ENCODE results near the gene AGL.
"Not testable (repeated sequence)": the region's sequence is repeated elsewhere in the genome, so short reads cannot be mapped to it uniquely, and the experiment has no call there.

The AGL gene

DNA sequence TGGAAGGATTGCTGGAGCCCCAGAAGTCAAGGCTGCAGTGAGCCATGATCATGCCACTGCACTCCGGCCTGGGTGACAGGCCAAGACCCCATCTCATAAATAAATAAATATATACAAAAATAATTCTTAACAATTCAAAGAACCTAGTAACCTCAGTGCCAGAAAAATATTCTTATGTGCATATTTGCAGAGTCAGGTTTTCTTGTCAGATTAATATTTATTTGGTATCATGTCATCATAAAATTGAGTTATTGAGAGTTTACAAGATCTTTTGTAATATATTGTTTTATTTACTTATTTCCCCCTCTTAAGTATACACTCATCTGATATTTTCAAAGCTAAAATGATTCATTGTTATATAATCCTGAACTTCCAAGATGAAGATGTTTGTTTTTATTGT is 24.5 kb upstream of the AGL start:
- no peak for DNase-seq
- H3K36me3 ChIP-seq: no peaks in the 10 kb centered on the region
- peaks cover 4% of the 10 kb centered on the region for H3K9me3 ChIP-seq (ENCODE audit: severe bottlenecking)
- no peak overlapping the region for H3K4me3 ChIP-seq (ENCODE audit: low read depth, low read length)
- H3K27me3 ChIP-seq (ENCODE audit: insufficient read depth, low read depth, severe bottlenecking): no peaks in the 10 kb centered on the region
- H3K27ac ChIP-seq: no peak overlapping the region
- TF ChIP-seq, protein P1, sequence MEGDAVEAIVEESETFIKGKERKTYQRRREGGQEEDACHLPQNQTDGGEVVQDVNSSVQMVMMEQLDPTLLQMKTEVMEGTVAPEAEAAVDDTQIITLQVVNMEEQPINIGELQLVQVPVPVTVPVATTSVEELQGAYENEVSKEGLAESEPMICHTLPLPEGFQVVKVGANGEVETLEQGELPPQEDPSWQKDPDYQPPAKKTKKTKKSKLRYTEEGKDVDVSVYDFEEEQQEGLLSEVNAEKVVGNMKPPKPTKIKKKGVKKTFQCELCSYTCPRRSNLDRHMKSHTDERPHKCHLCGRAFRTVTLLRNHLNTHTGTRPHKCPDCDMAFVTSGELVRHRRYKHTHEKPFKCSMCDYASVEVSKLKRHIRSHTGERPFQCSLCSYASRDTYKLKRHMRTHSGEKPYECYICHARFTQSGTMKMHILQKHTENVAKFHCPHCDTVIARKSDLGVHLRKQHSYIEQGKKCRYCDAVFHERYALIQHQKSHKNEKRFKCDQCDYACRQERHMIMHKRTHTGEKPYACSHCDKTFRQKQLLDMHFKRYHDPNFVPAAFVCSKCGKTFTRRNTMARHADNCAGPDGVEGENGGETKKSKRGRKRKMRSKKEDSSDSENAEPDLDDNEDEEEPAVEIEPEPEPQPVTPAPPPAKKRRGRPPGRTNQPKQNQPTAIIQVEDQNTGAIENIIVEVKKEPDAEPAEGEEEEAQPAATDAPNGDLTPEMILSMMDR (IDR thresholded peaks at IDR 0.05; ENCODE audit: low read depth, low read length): no peak

DNA sequence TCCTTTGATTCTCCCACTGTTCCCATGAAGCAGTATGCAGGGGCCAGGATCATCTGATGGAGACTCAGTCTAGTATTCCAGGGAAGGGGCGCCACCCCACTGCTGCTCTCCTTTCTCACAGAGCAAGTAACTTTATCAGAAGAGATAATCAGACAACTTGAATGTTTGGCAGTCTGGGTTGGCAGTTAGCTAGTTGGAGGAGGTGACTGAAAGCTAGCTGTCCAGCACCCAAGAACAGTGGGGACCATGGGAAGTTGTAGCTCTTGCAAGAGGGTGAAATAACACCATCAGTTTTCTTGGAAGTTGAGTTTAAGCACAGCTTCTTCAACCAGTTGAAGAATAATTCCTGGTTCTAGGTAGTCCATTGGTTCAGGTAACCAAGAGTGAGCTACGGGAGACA is 22.2 kb upstream of the AGL start:
- Histone ChIP-seq H3K4me3 (ENCODE audit: low read depth, low read length) (no peak overlapping the region), H3K36me3 (no peaks in the 10 kb centered on the region), H3K27ac (no peak overlapping the region), H3K9me3 (ENCODE audit: severe bottlenecking) (peaks cover 13% of the 10 kb centered on the region), H3K27me3 (ENCODE audit: insufficient read depth, low read depth, severe bottlenecking) (no peaks in the 10 kb centered on the region)
- TF ChIP-seq, protein P1 (IDR thresholded peaks at IDR 0.05; ENCODE audit: low read depth, low read length): no peak
- DNase-seq: no peak

DNA sequence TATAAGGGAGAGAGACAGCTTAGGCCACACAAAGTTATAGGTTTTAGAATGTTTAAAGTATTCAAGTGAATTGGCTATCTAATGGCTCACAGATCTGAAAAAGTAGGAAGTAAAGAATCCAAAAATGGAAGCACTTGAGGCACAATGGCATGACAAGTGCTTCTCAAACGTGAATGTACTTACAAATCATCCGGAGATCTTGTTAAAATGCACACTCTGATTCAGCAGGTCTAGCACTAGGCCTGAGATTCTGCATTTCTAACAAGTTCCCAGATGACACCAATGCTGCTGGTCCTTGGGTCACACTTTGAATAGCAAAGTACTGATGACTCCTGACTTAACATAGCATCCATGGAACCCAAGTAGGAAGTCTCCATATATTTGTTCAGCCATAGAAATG is 20.9 kb upstream of the AGL start:
- TF ChIP-seq, protein P1 (IDR thresholded peaks at IDR 0.05; ENCODE audit: low read depth, low read length): no peak
- Histone ChIP-seq H3K4me3 (ENCODE audit: low read depth, low read length) (no peak overlapping the region), H3K27ac (no peak overlapping the region), H3K27me3 (ENCODE audit: insufficient read depth, low read depth, severe bottlenecking) (no peaks in the 10 kb centered on the region), H3K9me3 (ENCODE audit: severe bottlenecking) (peaks cover 13% of the 10 kb centered on the region), H3K36me3 (no peaks in the 10 kb centered on the region)
- no peak for DNase-seq

DNA sequence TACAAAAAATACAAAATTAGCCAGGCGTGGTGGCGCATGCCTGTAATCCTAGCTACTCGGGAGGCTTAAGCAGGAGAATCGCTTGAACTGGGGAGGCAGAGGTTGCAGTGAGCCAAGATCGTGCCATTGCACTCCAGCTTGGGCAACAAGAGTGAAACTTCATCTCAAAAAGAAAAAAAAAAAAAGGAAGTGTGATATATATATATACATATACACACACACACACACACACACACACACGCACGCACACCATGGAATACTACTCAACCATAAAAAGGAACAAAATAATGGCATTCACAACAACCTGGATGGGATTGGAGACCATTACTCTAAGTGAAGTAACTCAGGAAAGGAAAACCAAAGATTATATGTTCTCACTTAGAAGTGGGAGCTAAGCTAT is 16.2 kb upstream of the AGL start:
- not testable (repeated sequence) for H3K27me3 ChIP-seq (ENCODE audit: insufficient read depth, low read depth, severe bottlenecking); H3K27ac ChIP-seq; H3K4me3 ChIP-seq (ENCODE audit: low read depth, low read length); H3K36me3 ChIP-seq; DNase-seq; H3K9me3 ChIP-seq (ENCODE audit: severe bottlenecking)

DNA sequence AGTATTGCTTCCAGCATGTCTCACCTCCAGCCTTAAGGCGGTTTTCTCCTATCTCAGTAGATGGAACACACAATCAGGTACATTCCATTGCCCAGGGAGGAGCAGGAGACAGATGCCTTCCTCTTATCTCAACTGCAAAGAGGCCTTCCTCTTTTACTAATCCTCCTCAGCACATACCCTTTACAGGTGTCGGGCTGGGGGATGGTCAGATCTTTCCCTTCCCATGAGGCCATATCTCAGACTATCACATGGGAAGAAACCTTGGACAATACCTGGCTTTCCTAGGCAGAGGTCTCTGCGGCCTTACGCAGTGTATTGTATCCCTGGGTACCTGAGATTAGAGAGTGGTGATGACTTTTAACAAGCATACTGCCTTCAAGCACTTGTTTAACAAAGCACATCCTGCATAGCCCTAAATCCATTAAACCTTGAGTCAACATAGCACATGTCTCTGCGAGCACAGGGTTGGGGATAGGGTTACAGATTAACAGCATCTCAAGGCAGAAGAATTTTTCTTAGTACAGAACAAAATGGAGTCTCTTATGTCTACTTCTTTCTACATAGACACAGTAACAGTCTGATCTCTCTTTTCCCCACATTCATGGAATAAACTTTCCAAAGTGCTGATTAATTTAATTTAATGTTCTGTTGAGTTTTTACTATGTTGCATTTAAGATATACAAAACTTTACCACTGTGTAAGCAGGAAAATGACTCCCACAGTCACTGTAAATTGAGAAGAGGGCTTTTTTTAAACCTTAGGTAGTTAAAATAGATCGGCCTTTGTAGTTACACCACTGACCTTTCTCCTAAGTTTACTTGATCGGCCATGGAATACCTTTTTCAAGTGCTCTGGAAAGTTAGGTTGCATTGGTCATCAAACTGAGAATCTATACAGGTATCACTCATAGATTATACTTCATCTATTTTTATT is 13.7 kb upstream of the AGL start:
- H3K27ac ChIP-seq: peak overlapping the region; percentile 63
- not testable (repeated sequence) for H3K4me3 ChIP-seq (ENCODE audit: low read depth, low read length); H3K36me3 ChIP-seq; H3K27me3 ChIP-seq (ENCODE audit: insufficient read depth, low read depth, severe bottlenecking); H3K9me3 ChIP-seq (ENCODE audit: severe bottlenecking)
- peak; percentile 55 for DNase-seq

DNA sequence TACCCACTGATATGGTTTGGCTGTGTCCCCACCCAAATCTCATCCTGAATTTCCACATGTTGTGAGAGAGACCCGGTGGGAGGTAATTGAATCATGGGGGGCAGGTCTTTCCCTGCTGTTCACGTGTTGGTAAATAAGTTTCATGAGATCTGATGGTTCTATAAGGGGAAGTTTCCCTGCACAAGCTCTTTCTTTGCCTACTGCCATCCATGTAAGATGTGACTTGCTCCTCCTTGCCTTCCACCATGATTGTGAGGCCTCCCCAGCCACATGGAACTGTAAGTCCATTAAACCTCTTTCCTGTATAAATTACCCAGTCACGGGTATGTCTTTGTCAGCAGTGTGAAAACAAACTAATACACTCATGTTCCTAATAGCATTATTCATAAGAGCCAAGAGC is 9.8 kb upstream of the AGL start:
- not testable (repeated sequence) for DNase-seq; H3K27me3 ChIP-seq (ENCODE audit: insufficient read depth, low read depth, severe bottlenecking); H3K36me3 ChIP-seq; H3K27ac ChIP-seq; H3K9me3 ChIP-seq (ENCODE audit: severe bottlenecking); H3K4me3 ChIP-seq (ENCODE audit: low read depth, low read length)

DNA sequence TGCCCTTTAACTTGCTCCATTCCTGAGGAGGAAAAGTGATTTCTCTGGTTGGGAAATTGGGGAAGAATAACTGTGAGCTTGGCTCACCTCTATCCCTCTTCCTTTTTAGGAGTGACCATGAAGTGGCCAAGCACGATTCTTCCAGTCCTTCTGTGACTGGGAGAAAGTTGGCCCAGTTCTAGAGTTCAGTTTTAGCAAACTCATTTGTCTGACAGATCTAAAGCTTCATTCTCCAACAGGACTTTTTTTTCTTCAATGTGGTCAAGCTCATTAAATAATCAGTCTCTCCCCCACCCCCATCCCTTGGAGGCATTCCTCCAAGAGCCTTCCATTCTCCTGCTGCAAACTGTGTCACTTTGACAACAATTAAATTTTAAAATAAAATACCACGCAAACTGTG is 6.4 kb upstream of the AGL start:
- Histone ChIP-seq H3K27me3 (ENCODE audit: insufficient read depth, low read depth, severe bottlenecking) (no peaks in the 10 kb centered on the region), H3K4me3 (ENCODE audit: low read depth, low read length) (no peak overlapping the region), H3K27ac (no peak overlapping the region), H3K9me3 (ENCODE audit: severe bottlenecking) (no peaks in the 10 kb centered on the region), H3K36me3 (no peaks in the 10 kb centered on the region)
- DNase-seq: no peak
- TF ChIP-seq, protein P1 (IDR thresholded peaks at IDR 0.05; ENCODE audit: low read depth, low read length): no peak

DNA sequence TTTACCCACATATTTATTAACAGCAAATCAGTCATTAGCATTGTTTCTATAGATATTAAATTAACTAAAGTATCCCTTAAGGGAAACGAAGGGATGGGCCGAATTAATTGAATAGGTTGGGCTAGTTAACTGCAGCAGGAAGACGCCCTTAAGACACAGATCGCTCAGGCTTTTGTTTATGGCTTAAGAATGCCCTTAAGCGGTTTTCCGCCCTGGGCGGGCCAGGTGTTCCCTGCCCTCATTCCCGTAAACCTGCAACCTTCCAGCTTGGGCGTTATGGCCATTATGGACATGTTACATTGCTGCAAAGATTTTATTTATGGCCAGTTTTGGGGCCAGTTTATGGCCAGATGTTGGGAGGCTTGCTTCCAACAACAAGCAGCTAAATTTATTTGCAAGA is 5.0 kb upstream of the AGL start:
- not testable (repeated sequence) for H3K4me3 ChIP-seq (ENCODE audit: low read depth, low read length); H3K27ac ChIP-seq; H3K36me3 ChIP-seq; H3K27me3 ChIP-seq (ENCODE audit: insufficient read depth, low read depth, severe bottlenecking); DNase-seq; H3K9me3 ChIP-seq (ENCODE audit: severe bottlenecking)

All from WERI-Rb-1 (cell line).